Measurements from ENCODE around the gene LCE7A.

LCE7A gene

GRCh38 chr1:152880907-152881306 lies 21.1 kb downstream of the LCE7A start:
- no peaks in the 10 kb centered on the region for H3K9me3 ChIP-seq (replicated peaks; ENCODE audit: low read length)
- H3K36me3 ChIP-seq (ENCODE audit: insufficient read depth, low read length): no peaks in the 10 kb centered on the region
- peaks cover 19% of the 10 kb centered on the region for H3K4me1 ChIP-seq (ENCODE audit: control insufficient read depth, insufficient read depth, low read length)
- H3K4me3 ChIP-seq (ENCODE audit: low read length): no peak overlapping the region
- no peak overlapping the region for H3K4me2 ChIP-seq (ENCODE audit: low read length)
- H3K9ac ChIP-seq (ENCODE audit: low read depth, low read length): no peak overlapping the region
- no peaks in the 10 kb centered on the region for H3K27me3 ChIP-seq (ENCODE audit: control insufficient read depth, insufficient read depth, low read length)

- no peaks in the 10 kb centered on the region for H3K36me3 ChIP-seq (ENCODE audit: insufficient read depth, low read length)
- H3K27me3 ChIP-seq (ENCODE audit: control insufficient read depth, insufficient read depth, low read length): no peaks in the 10 kb centered on the region
- no peak overlapping the region for H3K9ac ChIP-seq (ENCODE audit: low read depth, low read length)
- H3K9me3 ChIP-seq (replicated peaks; ENCODE audit: low read length): no peaks in the 10 kb centered on the region
- peak overlapping the region; percentile 1 for H3K4me3 ChIP-seq (ENCODE audit: low read length)
- H3K4me2 ChIP-seq (ENCODE audit: low read length): peak overlapping the region; percentile 34
- peaks cover 21% of the 10 kb centered on the region for H3K4me1 ChIP-seq (ENCODE audit: control insufficient read depth, insufficient read depth, low read length)
Observed at GRCh38 chr1:152884085-152884484, 24.3 kb downstream of the LCE7A start.

- Histone ChIP-seq H3K4me3 (ENCODE audit: low read length) (peak overlapping the region; percentile 1), H3K4me1 (ENCODE audit: control insufficient read depth, insufficient read depth, low read length) (peaks cover 21% of the 10 kb centered on the region), H3K9me3 (replicated peaks; ENCODE audit: low read length) (no peaks in the 10 kb centered on the region), H3K27me3 (ENCODE audit: control insufficient read depth, insufficient read depth, low read length) (no peaks in the 10 kb centered on the region), H3K9ac (ENCODE audit: low read depth, low read length) (no peak overlapping the region), H3K36me3 (ENCODE audit: insufficient read depth, low read length) (no peaks in the 10 kb centered on the region), H3K4me2 (ENCODE audit: low read length) (peak overlapping the region; percentile 34)
Observed at GRCh38 chr1:152884506-152884905, 24.7 kb downstream of the LCE7A start.

- Histone ChIP-seq H3K27me3 (ENCODE audit: control insufficient read depth, insufficient read depth, low read length) (no peaks in the 10 kb centered on the region), H3K9ac (ENCODE audit: low read depth, low read length) (no peak overlapping the region), H3K4me2 (ENCODE audit: low read length) (peak overlapping the region; percentile 34), H3K9me3 (replicated peaks; ENCODE audit: low read length) (no peaks in the 10 kb centered on the region), H3K4me1 (ENCODE audit: control insufficient read depth, insufficient read depth, low read length) (peaks cover 21% of the 10 kb centered on the region), H3K4me3 (ENCODE audit: low read length) (no peak overlapping the region), H3K36me3 (ENCODE audit: insufficient read depth, low read length) (no peaks in the 10 kb centered on the region)
Observed at GRCh38 chr1:152884966-152885624, 25.3 kb downstream of the LCE7A start.

- H3K36me3 ChIP-seq (ENCODE audit: insufficient read depth, low read length): no peaks in the 10 kb centered on the region
- no peaks in the 10 kb centered on the region for H3K27me3 ChIP-seq (ENCODE audit: control insufficient read depth, insufficient read depth, low read length)
- H3K4me3 ChIP-seq (ENCODE audit: low read length): no peak overlapping the region
- no peak overlapping the region for H3K9ac ChIP-seq (ENCODE audit: low read depth, low read length)
- peaks cover 21% of the 10 kb centered on the region for H3K4me1 ChIP-seq (ENCODE audit: control insufficient read depth, insufficient read depth, low read length)
- no peak overlapping the region for H3K4me2 ChIP-seq (ENCODE audit: low read length)
- no peaks in the 10 kb centered on the region for H3K9me3 ChIP-seq (replicated peaks; ENCODE audit: low read length)
Observed at GRCh38 chr1:152886085-152886484, 26.3 kb downstream of the LCE7A start.

GRCh38 chr1:152886758-152887409 lies 27.1 kb downstream of the LCE7A start:
- Histone ChIP-seq H3K27me3 (ENCODE audit: control insufficient read depth, insufficient read depth, low read length) (no peaks in the 10 kb centered on the region), H3K9ac (ENCODE audit: low read depth, low read length) (no peak overlapping the region), H3K9me3 (replicated peaks; ENCODE audit: low read length) (no peaks in the 10 kb centered on the region), H3K36me3 (ENCODE audit: insufficient read depth, low read length) (no peaks in the 10 kb centered on the region), H3K4me2 (ENCODE audit: low read length) (no peak overlapping the region), H3K4me1 (ENCODE audit: control insufficient read depth, insufficient read depth, low read length) (peaks cover 21% of the 10 kb centered on the region), H3K4me3 (ENCODE audit: low read length) (no peak overlapping the region)

- Histone ChIP-seq H3K9ac (ENCODE audit: low read depth, low read length) (no peak overlapping the region), H3K4me2 (ENCODE audit: low read length) (no peak overlapping the region), H3K4me3 (ENCODE audit: low read length) (no peak overlapping the region)
Observed at GRCh38 chr1:152888126-152888525, 28.3 kb downstream of the LCE7A start.

GRCh38 chr1:152899027-152899426 lies 39.2 kb downstream of the LCE7A start:
- Histone ChIP-seq H3K9ac (ENCODE audit: low read depth, low read length) (no peak overlapping the region), H3K4me3 (ENCODE audit: low read length) (no peak overlapping the region), H3K4me1 (ENCODE audit: control insufficient read depth, insufficient read depth, low read length) (no peaks in the 10 kb centered on the region), H3K9me3 (replicated peaks; ENCODE audit: low read length) (no peaks in the 10 kb centered on the region), H3K27me3 (ENCODE audit: control insufficient read depth, insufficient read depth, low read length) (peaks cover 10% of the 10 kb centered on the region), H3K4me2 (ENCODE audit: low read length) (no peak overlapping the region), H3K36me3 (ENCODE audit: insufficient read depth, low read length) (no peaks in the 10 kb centered on the region)

More at GRCh38 chr1:152888126-152888525, 28.3 kb downstream of the LCE7A start:
- H3K4me1 ChIP-seq (ENCODE audit: control insufficient read depth, insufficient read depth, low read length): peaks cover 21% of the 10 kb centered on the region
- no peaks in the 10 kb centered on the region for H3K9me3 ChIP-seq (replicated peaks; ENCODE audit: low read length)
- H3K27me3 ChIP-seq (ENCODE audit: control insufficient read depth, insufficient read depth, low read length): no peaks in the 10 kb centered on the region
- no peaks in the 10 kb centered on the region for H3K36me3 ChIP-seq (ENCODE audit: insufficient read depth, low read length)

GRCh38 chr1:152899883-152900282 lies 40.1 kb downstream of the LCE7A start:
- Histone ChIP-seq H3K4me2 (ENCODE audit: low read length) (no peak overlapping the region), H3K4me1 (ENCODE audit: control insufficient read depth, insufficient read depth, low read length) (peaks cover 2% of the 10 kb centered on the region), H3K9ac (ENCODE audit: low read depth, low read length) (no peak overlapping the region), H3K4me3 (ENCODE audit: low read length) (no peak overlapping the region), H3K9me3 (replicated peaks; ENCODE audit: low read length) (no peaks in the 10 kb centered on the region), H3K36me3 (ENCODE audit: insufficient read depth, low read length) (no peaks in the 10 kb centered on the region), H3K27me3 (ENCODE audit: control insufficient read depth, insufficient read depth, low read length) (peaks cover 10% of the 10 kb centered on the region)

- no peak overlapping the region for H3K9ac ChIP-seq (ENCODE audit: low read depth, low read length)
- no peaks in the 10 kb centered on the region for H3K9me3 ChIP-seq (replicated peaks; ENCODE audit: low read length)
- no peak overlapping the region for H3K4me3 ChIP-seq (ENCODE audit: low read length)
- H3K36me3 ChIP-seq (ENCODE audit: insufficient read depth, low read length): no peaks in the 10 kb centered on the region
- peaks cover 10% of the 10 kb centered on the region for H3K27me3 ChIP-seq (ENCODE audit: control insufficient read depth, insufficient read depth, low read length)
- H3K4me1 ChIP-seq (ENCODE audit: control insufficient read depth, insufficient read depth, low read length): peaks cover 18% of the 10 kb centered on the region
- H3K4me2 ChIP-seq (ENCODE audit: low read length): no peak overlapping the region
Observed at GRCh38 chr1:152901631-152902030, 41.8 kb downstream of the LCE7A start.

GRCh38 chr1:152902636-152903035 lies 42.8 kb downstream of the LCE7A start:
- Histone ChIP-seq H3K9ac (ENCODE audit: low read depth, low read length) (no peak overlapping the region), H3K9me3 (replicated peaks; ENCODE audit: low read length) (no peaks in the 10 kb centered on the region), H3K4me1 (ENCODE audit: control insufficient read depth, insufficient read depth, low read length) (peaks cover 20% of the 10 kb centered on the region), H3K4me2 (ENCODE audit: low read length) (no peak overlapping the region), H3K36me3 (ENCODE audit: insufficient read depth, low read length) (no peaks in the 10 kb centered on the region), H3K4me3 (ENCODE audit: low read length) (no peak overlapping the region), H3K27me3 (ENCODE audit: control insufficient read depth, insufficient read depth, low read length) (peaks cover 10% of the 10 kb centered on the region)
